Transverse colon (tissue), 4 donors: ENCODE results near the gene PNPLA4. TPM values are rescaled to one million over a fixed set of nuclear protein-coding genes. Genes with fewer than 3 reads are reported as not detected.

Experiments
- DNase-seq: peaks from one replicate; pipeline ENCODE4 v3.0.0-alpha.2; 2019
- H3K27ac ChIP-seq, 4 donors: fragments of 200-600 bp; sonication (generic); 2 replicates each; pipeline ENCODE4 v1.5.1; 2016 to 2018; ENCODE audit warnings: inconsistent platforms in 4 of 4
- H3K27me3 ChIP-seq: fragments of 200-600 bp; sonication (generic); 2 replicates; pipeline ENCODE4 v1.5.1; 2017; ENCODE audit warnings: inconsistent platforms
- H3K36me3 ChIP-seq, 4 donors: fragments of 200-600 bp; sonication (generic); 2 replicates each; pipeline ENCODE4 v1.5.1; 2017 to 2019; ENCODE audit warnings: inconsistent platforms in 4 of 4
- H3K4me1 ChIP-seq, 4 donors: fragments of 200-600 bp; sonication (generic); 2 replicates each; pipeline ENCODE4 v1.5.1; 2017 to 2020; ENCODE audit warnings: inconsistent platforms in 4 of 4
- H3K4me3 ChIP-seq, 4 donors: fragments of 200-600 bp; sonication (generic); 1 replicate in 1 of 4; 2 replicates in 3 of 4; pipeline versions ENCODE4 v1.5.1 to v1.6.1; 2017 to 2019; ENCODE audit warnings: inconsistent platforms in 4 of 4
- H3K9me3 ChIP-seq, 2 donors: fragments of 200-600 bp; sonication (generic); 2 replicates each; pipeline ENCODE4 v1.5.1; 2017 to 2019; ENCODE audit warnings: inconsistent platforms in 2 of 2
- EP300 ChIP-seq: sonication (generic); formaldehyde crosslinking; IDR thresholded peaks from one replicate; pipeline ENCODE4 v1.6.1; 2017; ENCODE audit warnings: antibody characterized with exemption, low read depth
- POLR2A ChIP-seq: fragments of 450-650 bp; IDR thresholded peaks from one replicate; pipeline ENCODE4 v1.6.1; 2016; ENCODE audit warnings: antibody characterized with exemption, mild to moderate bottlenecking, moderate library complexity
- POLR2AphosphoS5 ChIP-seq, 3 donors: sonication (generic); formaldehyde crosslinking; IDR thresholded peaks; one replicate each; pipeline ENCODE4 v1.6.1; 2016; ENCODE audit warnings: antibody characterized with exemption in 3 of 3
- WGBS, 2 donors: methylation state at CpG; one replicate each; pipeline ENCODE4 v1.1.5; 2018; ENCODE audit warnings: low coverage in 1 of 2; 5-methylcytosine and 5-hydroxymethylcytosine counted together
- in situ Hi-C, 4 donors: fragments of 200-750 bp; cut with MboI; loops; one replicate each; pipeline versions ENCODE4 v1.15.0 to v1.15.1; 2017; ENCODE audit warnings: low sequenced_read_pairs in 3 of 4, low pct_ligation_motif_present in 1 of 4, low pct_unique_long_range_greater_than_20kb in 1 of 4
- intact Hi-C: fragments of 100-400 bp; cut with DNase I; formaldehyde crosslinking; loops from one replicate; pipeline ENCODE4 v1.15.1; 2023; ENCODE audit warnings: low total_unique reads
- total RNA-seq, 4 donors: library from RNA; depleted of rRNA; stranded (reverse); fragments of >200 nt; gene quantifications; one replicate each; pipeline ENCODE4 v1.1.0, GENCODE V29; 2016
- TF ChIP-seq, protein P1 (sequence below), 5 experiments: fragments of 200-600 bp in 3 of 5; fragments of 450-650 bp in 2 of 5; sonication (generic) in 3 of 5; IDR thresholded peaks; 1 replicate in 2 of 5; 2 replicates in 3 of 5; pipeline ENCODE4 v1.5.1; 2016 to 2017; ENCODE audit warnings: antibody characterized with exemption in 5 of 5, inconsistent platforms in 3 of 5, mild to moderate bottlenecking in 2 of 5, moderate library complexity in 1 of 5

PNPLA4 gene
- total RNA-seq, 4 donors from 2014 or later = 0.75 to 26.8 (median 17.2) TPM

DNA sequence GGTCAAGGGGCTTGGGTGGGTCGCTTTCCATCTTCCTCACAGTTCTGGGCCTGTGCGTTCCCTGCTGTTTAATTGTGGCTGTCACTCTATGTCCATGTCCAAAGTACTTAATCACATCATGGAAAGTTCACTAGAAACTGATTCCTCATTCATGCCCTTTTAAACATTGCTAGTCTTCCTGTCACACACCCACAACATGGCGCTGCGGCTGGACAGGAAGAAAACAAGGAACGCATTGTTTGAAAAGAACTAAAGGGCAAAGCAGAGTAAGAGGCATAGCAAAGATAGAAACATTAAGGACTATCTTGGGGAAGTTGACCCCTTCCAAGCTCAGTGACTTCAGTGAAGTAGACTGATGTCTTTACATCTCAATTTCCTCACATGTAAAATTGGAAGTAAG is 18.4 kb downstream of the PNPLA4 start:
- intact Hi-C loops = no loop called here
- Histone ChIP-seq H3K4me3 (no peak overlapping the region), H3K27ac (no peak overlapping the region), H3K36me3 (no peaks in the 10 kb centered on the region), H3K27me3 (no peaks in the 10 kb centered on the region), H3K9me3 (no peaks in the 10 kb centered on the region), H3K4me1 (no peaks in the 10 kb centered on the region)
- no peak for TF ChIP-seq POLR2AphosphoS5 (IDR thresholded peaks at IDR 0.05)
- TF ChIP-seq, protein P1, sequence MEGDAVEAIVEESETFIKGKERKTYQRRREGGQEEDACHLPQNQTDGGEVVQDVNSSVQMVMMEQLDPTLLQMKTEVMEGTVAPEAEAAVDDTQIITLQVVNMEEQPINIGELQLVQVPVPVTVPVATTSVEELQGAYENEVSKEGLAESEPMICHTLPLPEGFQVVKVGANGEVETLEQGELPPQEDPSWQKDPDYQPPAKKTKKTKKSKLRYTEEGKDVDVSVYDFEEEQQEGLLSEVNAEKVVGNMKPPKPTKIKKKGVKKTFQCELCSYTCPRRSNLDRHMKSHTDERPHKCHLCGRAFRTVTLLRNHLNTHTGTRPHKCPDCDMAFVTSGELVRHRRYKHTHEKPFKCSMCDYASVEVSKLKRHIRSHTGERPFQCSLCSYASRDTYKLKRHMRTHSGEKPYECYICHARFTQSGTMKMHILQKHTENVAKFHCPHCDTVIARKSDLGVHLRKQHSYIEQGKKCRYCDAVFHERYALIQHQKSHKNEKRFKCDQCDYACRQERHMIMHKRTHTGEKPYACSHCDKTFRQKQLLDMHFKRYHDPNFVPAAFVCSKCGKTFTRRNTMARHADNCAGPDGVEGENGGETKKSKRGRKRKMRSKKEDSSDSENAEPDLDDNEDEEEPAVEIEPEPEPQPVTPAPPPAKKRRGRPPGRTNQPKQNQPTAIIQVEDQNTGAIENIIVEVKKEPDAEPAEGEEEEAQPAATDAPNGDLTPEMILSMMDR (IDR thresholded peaks at IDR 0.05) = no peak
- TF ChIP-seq POLR2A = no peak
- TF ChIP-seq EP300 = no peak
- no peak for DNase-seq
- in situ Hi-C loops = no loop called here
- 89 to 100% methylated on average over 3 to 5 of the region's 5 CpGs for WGBS, 2 donors

DNA sequence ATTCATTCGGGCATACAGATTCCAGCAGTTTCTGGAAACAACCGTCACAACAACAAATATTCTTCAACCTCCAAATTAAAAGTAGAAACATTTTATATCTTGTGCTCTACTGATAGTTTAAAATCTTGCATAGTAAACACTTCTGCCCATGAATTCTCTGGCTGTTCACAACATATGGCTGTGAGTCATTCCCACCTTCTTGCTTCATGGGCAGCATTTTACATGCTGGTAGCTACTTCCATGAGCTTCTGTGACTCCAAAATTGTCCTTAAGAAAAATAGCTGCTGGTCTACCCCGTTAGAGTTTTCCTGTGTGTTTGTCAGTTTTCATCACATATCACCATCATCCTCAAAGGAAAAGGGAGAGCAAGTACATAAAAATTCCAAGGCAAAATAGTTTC is 22.7 kb downstream of the PNPLA4 start:
- H3K27me3 ChIP-seq = no peaks in the 10 kb centered on the region
- intact Hi-C loops = no loop called here
- no peaks in the 10 kb centered on the region for H3K4me1 ChIP-seq
- WGBS, 2 donors = 80 to 93% methylated on average over 1 to 3 of the region's 3 CpGs
- no peak overlapping the region for H3K4me3 ChIP-seq
- no peaks in the 10 kb centered on the region for H3K36me3 ChIP-seq
- no peaks in the 10 kb centered on the region for H3K9me3 ChIP-seq
- no peak overlapping the region for H3K27ac ChIP-seq
- in situ Hi-C loops = no loop called here
- TF ChIP-seq, protein P1 (IDR thresholded peaks at IDR 0.05) = no peak
- TF ChIP-seq POLR2AphosphoS5 (IDR thresholded peaks at IDR 0.05) (no peak), POLR2A (no peak), EP300 (no peak)
- DNase-seq = no peak

DNA sequence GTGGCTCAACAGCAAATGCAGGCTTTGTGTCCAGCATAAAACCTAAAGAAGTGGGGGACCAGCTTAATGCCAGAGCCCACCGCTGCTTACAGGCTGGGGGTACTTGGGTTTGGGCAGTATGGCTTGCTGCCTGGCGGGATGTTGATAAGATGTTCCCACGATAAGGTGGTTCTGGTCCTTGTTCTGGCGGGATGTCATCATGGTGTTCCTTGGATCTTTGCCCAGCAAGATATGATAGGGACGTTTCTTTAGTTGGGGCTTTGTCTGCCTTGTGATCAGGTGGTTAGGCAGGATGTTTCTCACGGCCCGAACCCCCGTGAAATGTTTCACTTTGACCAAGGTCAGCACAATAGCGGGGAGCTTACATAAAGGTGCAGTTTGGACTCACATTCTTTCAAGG is 35.3 kb downstream of the PNPLA4 start:
- intact Hi-C loops (no loop called here), in situ Hi-C loops (no loop called here)
- 47 to 63% methylated on average over 3 to 9 of the region's 9 CpGs for WGBS, 2 donors
- Histone ChIP-seq H3K4me1 (no peaks in the 10 kb centered on the region), H3K4me3 (no peak overlapping the region), H3K27ac (no peak overlapping the region), H3K27me3 (no peaks in the 10 kb centered on the region), H3K9me3 (no peaks in the 10 kb centered on the region), H3K36me3 (no peaks in the 10 kb centered on the region)
- TF ChIP-seq POLR2AphosphoS5 (IDR thresholded peaks at IDR 0.05) (no peak), EP300 (no peak), POLR2A (no peak)
- TF ChIP-seq, protein P1 (IDR thresholded peaks at IDR 0.05) = no peak
- DNase-seq = no peak

DNA sequence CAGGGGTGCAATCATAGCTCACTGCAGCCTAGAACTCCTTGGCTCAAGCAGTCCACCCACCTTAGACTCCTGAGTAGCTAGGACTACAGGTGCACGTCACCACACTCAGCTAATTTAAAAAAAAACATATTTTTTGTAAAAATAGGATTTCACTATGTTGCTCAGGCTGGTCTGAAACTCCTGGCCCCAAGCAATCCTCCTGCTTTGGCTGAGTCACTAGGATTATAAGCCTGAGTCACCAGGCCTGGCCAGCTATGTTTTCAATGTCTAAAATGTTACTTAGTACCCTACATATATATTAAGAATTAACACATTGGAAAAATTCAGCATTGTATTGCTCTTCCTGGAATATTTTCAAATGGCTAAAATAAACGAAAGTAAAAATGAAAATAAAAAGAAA is 37.5 kb downstream of the PNPLA4 start:
- H3K9me3 ChIP-seq = no peaks in the 10 kb centered on the region
- in situ Hi-C loops (no loop called here), intact Hi-C loops (no loop called here)
- TF ChIP-seq POLR2AphosphoS5 (IDR thresholded peaks at IDR 0.05) (no peak), EP300 (no peak), POLR2A (no peak)
- TF ChIP-seq, protein P1 (IDR thresholded peaks at IDR 0.05) = no peak
- H3K4me3 ChIP-seq = no peak overlapping the region
- no peaks in the 10 kb centered on the region for H3K36me3 ChIP-seq
- no peak overlapping the region for H3K27ac ChIP-seq
- no peaks in the 10 kb centered on the region for H3K4me1 ChIP-seq
- H3K27me3 ChIP-seq = no peaks in the 10 kb centered on the region
- no peak for DNase-seq
- 62 to 80% methylated on average over 1 to 2 of the region's 2 CpGs for WGBS, 2 donors
